ENCODE data around the gene RAF1.
"Not testable (repeated sequence)": the region's sequence is repeated elsewhere in the genome, so short reads cannot be mapped to it uniquely, and the experiment has no call there.

The RAF1 gene

DNA sequence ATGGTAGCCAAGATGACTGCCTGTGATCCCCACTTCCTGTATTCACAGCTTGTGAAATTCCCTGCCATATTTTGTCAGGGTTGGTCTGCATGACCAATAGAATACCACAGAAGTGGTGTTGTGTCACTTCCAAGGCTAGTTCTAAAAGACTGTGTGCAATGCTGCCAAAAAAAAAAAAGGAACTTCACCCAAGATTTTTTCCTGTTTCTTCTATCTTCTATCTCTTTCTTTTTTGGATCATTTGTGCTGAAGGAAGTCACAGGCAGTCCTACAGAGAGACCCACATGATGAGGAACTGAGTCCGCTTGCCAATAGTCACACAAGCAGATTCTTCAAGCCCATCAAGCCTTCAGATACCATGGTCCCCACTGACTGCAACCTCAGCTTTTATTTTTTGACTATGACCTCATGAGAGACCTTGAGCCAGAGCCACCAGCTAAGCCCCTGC is 18.1 kb upstream of the RAF1 start:
- TF ChIP-seq, protein P1, sequence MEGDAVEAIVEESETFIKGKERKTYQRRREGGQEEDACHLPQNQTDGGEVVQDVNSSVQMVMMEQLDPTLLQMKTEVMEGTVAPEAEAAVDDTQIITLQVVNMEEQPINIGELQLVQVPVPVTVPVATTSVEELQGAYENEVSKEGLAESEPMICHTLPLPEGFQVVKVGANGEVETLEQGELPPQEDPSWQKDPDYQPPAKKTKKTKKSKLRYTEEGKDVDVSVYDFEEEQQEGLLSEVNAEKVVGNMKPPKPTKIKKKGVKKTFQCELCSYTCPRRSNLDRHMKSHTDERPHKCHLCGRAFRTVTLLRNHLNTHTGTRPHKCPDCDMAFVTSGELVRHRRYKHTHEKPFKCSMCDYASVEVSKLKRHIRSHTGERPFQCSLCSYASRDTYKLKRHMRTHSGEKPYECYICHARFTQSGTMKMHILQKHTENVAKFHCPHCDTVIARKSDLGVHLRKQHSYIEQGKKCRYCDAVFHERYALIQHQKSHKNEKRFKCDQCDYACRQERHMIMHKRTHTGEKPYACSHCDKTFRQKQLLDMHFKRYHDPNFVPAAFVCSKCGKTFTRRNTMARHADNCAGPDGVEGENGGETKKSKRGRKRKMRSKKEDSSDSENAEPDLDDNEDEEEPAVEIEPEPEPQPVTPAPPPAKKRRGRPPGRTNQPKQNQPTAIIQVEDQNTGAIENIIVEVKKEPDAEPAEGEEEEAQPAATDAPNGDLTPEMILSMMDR (IDR thresholded peaks at IDR 0.05; ENCODE audit: low read depth, low read length, missing control alignments), result no peak
- Histone ChIP-seq H3K27me3 (replicated peaks) (no peaks in the 10 kb centered on the region), H3K36me3 (replicated peaks) (no peaks in the 10 kb centered on the region), H3K27ac (peak overlapping the region; percentile 33), H3K4me3 (ENCODE audit: low read depth, low read length) (no peak overlapping the region)
- DNase-seq, result peak; percentile 43
- in situ Hi-C loops (cut with HindIII; ENCODE audit: low pct_ligation_motif_present, low sequenced_read_pairs), result no loop called here

DNA sequence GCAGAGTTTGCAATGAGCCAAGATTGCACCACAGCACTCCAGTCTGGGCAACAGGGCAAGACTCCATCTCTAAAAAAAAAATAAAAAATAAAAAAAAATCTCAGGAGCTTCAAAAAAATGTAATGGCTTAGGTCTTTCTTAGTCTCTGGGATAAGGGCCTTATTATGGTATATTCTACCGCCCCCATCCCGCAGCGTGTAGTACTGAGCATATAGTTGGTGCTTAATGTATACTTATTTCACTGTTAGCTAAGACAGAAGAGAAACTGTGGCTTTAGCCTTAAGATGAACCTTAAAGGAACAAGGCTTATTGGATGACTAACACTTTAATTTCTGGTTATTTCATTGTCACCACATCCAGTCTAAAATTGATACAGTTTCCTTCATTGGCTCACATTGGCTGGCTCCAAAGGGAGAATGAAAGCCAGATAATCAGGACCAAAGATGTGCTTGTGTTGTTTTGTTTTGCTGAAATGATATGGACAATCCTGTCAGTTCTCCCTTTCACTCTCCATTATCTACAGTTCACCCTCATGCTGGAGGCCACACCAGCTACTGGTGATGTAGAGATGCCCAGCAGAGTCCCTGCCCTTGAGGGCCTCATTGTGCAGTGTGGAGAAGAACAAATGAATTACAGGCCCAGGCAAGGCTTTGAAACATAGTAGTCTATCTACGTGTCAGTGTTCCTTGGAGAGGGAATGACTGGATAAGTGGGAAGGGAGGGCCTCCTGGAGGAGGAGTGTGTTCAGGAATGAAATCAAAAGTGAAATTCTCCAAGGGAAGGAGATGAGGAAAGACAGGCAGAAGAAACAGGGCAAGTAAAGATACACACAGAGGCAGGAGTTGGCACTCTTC is 17.4 kb upstream of the RAF1 start:
- no peaks in the 10 kb centered on the region for H3K27me3 ChIP-seq (replicated peaks)
- in situ Hi-C loops (cut with HindIII; ENCODE audit: low pct_ligation_motif_present, low sequenced_read_pairs), result no loop called here
- H3K27ac ChIP-seq, result peak overlapping the region; percentile 33
- H3K4me3 ChIP-seq (ENCODE audit: low read depth, low read length), result no peak overlapping the region
- no peak for DNase-seq
- H3K36me3 ChIP-seq (replicated peaks), result no peaks in the 10 kb centered on the region
- TF ChIP-seq, protein P1 (IDR thresholded peaks at IDR 0.05; ENCODE audit: low read depth, low read length, missing control alignments), result no peak

DNA sequence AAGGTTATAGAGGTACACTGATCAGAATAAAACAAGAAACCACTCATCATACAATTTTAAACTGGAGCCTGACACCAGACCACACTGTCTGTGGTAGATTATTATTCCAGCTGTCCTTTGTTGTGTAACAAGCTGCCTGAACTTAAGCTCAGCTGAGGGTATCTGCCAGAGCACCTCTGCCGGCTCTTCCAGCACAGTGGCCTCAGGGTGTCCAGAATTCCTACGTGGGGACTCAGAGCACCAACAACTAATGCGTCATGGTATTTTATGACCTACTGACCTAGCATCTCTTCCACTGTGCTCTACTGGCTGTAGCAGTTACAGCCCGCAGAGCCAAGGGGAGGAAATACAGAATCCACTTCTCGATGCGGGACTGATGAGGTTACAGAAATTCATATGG is 15.6 kb upstream of the RAF1 start:
- Histone ChIP-seq H3K4me3 (ENCODE audit: low read depth, low read length) (no peak overlapping the region), H3K27me3 (replicated peaks) (no peaks in the 10 kb centered on the region), H3K27ac (peak overlapping the region; percentile 62), H3K36me3 (replicated peaks) (no peaks in the 10 kb centered on the region)
- DNase-seq, result peak; percentile 79
- TF ChIP-seq, protein P1 (IDR thresholded peaks at IDR 0.05; ENCODE audit: low read depth, low read length, missing control alignments), result no peak
- in situ Hi-C loops (cut with HindIII; ENCODE audit: low pct_ligation_motif_present, low sequenced_read_pairs), result no loop called here

DNA sequence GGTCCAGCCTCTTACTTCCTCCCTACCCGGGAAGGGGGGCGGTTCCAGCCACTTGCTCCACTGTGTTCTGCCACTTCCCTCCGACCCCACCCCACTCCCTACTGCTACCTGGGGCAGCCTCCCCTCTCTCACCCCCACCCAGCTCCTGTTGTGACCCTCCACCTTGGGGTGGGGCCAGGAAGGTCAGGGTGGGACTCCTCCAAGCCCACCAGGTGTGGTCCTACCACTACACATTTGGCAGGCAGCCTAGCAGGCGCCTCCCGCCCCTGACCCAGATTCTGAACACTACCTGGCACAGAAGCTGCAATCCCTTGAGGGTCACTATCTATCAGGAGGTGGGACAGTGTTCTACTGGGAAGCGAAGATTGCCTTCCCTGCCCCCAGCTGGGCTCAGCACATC is 13.7 kb upstream of the RAF1 start:
- Histone ChIP-seq H3K36me3 (replicated peaks) (no peaks in the 10 kb centered on the region), H3K27ac (no peak overlapping the region), H3K27me3 (replicated peaks) (no peaks in the 10 kb centered on the region), H3K4me3 (ENCODE audit: low read depth, low read length) (no peak overlapping the region)
- no peak for DNase-seq
- TF ChIP-seq, protein P1 (IDR thresholded peaks at IDR 0.05; ENCODE audit: low read depth, low read length, missing control alignments), result no peak
- in situ Hi-C loops (cut with HindIII; ENCODE audit: low pct_ligation_motif_present, low sequenced_read_pairs), result no loop called here

DNA sequence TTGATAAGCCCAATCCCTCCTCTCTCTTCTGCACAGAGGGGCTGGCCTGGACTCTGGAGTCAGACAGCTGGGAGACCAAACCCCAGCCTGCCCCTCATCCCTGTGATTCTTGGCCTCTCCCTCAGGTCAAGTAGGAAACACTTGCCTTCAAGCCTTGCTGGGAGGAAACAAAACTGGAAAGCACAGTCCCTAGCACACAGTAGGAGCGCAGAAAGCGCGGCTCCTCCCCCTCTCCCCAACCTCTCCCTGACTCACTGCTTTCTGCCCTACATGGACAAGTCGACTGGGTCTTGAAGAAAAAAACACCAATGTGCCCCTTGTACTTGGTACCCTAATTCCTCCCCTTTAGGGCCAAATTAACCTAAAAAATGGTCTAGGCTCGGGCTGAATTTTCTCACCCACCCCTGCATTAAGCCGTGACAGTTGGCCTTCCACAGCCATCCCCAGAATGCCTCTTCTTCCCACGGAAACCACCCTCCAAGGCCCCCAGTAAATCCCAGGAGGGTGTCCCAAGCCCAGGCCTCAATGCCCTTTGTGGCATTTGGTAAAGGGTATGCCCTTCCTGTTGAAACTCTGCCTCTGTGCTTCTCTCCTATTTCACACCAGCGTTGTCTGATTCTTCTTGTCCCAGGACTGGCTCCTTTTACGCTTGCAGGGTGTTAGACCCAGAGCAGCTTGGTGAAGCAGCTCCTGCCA is 11.3 kb upstream of the RAF1 start:
- Histone ChIP-seq H3K36me3 (replicated peaks) (no peaks in the 10 kb centered on the region), H3K4me3 (ENCODE audit: low read depth, low read length) (no peak overlapping the region), H3K27me3 (replicated peaks) (no peaks in the 10 kb centered on the region), H3K27ac (no peak overlapping the region)
- in situ Hi-C loops (cut with HindIII; ENCODE audit: low pct_ligation_motif_present, low sequenced_read_pairs), result no loop called here
- TF ChIP-seq, protein P1 (IDR thresholded peaks at IDR 0.05; ENCODE audit: low read depth, low read length, missing control alignments), result no peak
- DNase-seq, result no peak

DNA sequence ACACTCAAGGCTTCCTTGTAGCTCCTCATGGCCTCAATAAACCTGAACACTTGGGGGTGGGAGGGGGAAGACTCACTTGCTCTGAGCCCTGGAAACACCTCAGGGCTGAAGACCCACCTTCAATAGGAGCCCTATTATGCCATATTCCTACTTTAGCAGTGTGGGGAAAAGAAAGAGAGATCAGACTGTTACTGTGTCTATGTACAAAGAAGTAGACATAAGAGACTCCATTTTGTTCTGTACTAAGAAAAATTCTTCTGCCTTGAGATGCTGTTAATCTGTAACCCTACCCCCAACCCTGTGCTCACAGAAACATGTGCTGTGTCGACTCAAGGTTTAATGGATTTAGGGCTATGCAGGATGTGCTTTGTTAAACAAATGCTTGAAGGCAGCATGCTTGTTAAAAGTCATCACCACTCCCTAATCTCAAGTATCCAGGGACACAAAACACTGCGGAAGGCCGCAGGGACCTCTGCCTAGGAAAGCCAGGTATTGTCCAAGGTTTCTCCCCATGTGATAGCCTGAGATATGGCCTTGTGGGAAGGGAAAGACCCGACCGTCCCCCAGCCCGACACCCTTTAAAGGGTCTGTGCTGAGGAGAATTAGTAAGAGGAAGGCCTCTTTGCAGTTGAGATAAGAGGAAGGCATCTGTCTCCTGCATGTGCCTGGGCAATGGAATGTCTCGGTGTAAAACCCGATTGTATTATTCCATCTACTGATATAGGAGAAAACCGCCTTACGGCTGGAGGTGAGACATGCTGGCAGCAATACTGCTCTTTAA is 10.2 kb upstream of the RAF1 start:
- H3K4me3 ChIP-seq (ENCODE audit: low read depth, low read length); in situ Hi-C loops (cut with HindIII; ENCODE audit: low pct_ligation_motif_present, low sequenced_read_pairs); DNase-seq; H3K36me3 ChIP-seq (replicated peaks); H3K27ac ChIP-seq; H3K27me3 ChIP-seq (replicated peaks): not testable (repeated sequence)

All from brain microvascular endothelial cell (primary cell).